ENCODE data around the gene LAMP5. TPM values are rescaled to one million over a fixed set of nuclear protein-coding genes. Genes with fewer than 3 reads are reported as not detected.

Gene LAMP5
- polyA plus RNA-seq, 1 donor (not counting 4 experiments of a cell fraction or from before 2014, with no cell fraction given), result not detected

- H3K27me3 ChIP-seq (ENCODE audit: control insufficient read depth, extremely low read depth, insufficient read depth, low read length), result no peaks in the 10 kb centered on the region
Measured at GRCh38 chr20:9495701-9496100, 18.7 kb upstream of the LAMP5 start.

GRCh38 chr20:9496155-9496554 lies 18.2 kb upstream of the LAMP5 start:
- dilution Hi-C loops (cut with MboI; ENCODE audit: extremely low pct_ligation_motif_present, low sequenced_read_pairs), result no loop called here
- no peak overlapping the region for H3K4me3 ChIP-seq (ENCODE audit: control insufficient read depth in 2 of 3, extremely low read depth in 1 of 3, insufficient read depth in 2 of 3, low read depth in 1 of 3, low read length in 3 of 3)
- no peaks in the 10 kb centered on the region for H3K9me3 ChIP-seq (ENCODE audit: control insufficient read depth, low read depth, low read length)
- H3K4me1 ChIP-seq (ENCODE audit: control insufficient read depth, extremely low read depth, insufficient read depth, low read length), result no peaks in the 10 kb centered on the region
- no peaks in the 10 kb centered on the region for H3K27me3 ChIP-seq (ENCODE audit: control insufficient read depth, extremely low read depth, insufficient read depth, low read length)
- no peak overlapping the region for H3K9ac ChIP-seq (ENCODE audit: control insufficient read depth, extremely low read depth, insufficient read depth, low read length)
- H3K36me3 ChIP-seq (ENCODE audit: control insufficient read depth in 2 of 2, extremely low read depth in 1 of 2, insufficient read depth in 2 of 2, low read length in 2 of 2), result no peaks in the 10 kb centered on the region
- no peak overlapping the region for H3K4me2 ChIP-seq (ENCODE audit: control insufficient read depth, extremely low read depth, insufficient read depth, low read depth, low read length)
- no peak overlapping the region for H3K27ac ChIP-seq (ENCODE audit: control insufficient read depth, insufficient read depth, low read length)
- H3K9me1 ChIP-seq (ENCODE audit: control insufficient read depth, extremely low read depth, insufficient read depth, low read length), result no peaks in the 10 kb centered on the region
- no peak for FAIRE-seq
- H2AFZ ChIP-seq (ENCODE audit: control insufficient read depth, low read length), result no peak overlapping the region
- TF ChIP-seq CTCF (optimal IDR thresholded peaks at IDR 0.05 in 1 of 3, IDR thresholded peaks at IDR 0.05 in 1 of 3, conservative IDR thresholded peaks at IDR 0.05 in 1 of 3; ENCODE audit: extremely low read depth in 1 of 3, insufficient read depth in 2 of 3, low read length in 3 of 3) (no peak), EZH2 (IDR thresholded peaks at IDR 0.05; ENCODE audit: low read length) (no peak)
- H4K20me1 ChIP-seq (ENCODE audit: control insufficient read depth, extremely low read depth, insufficient read depth, low read length), result no peaks in the 10 kb centered on the region
- DNase-seq (ENCODE audit: low read depth, low spot score), result no peak
- no peaks in the 10 kb centered on the region for H3K79me2 ChIP-seq (ENCODE audit: control insufficient read depth, insufficient read depth, low read length)

More at GRCh38 chr20:9495701-9496100, 18.7 kb upstream of the LAMP5 start:
- H3K9me1 ChIP-seq (ENCODE audit: control insufficient read depth, extremely low read depth, insufficient read depth, low read length), result no peaks in the 10 kb centered on the region
- DNase-seq (ENCODE audit: low read depth, low spot score) (no peak), FAIRE-seq (no peak)
- no peak for TF ChIP-seq CTCF (optimal IDR thresholded peaks at IDR 0.05 in 1 of 3, IDR thresholded peaks at IDR 0.05 in 1 of 3, conservative IDR thresholded peaks at IDR 0.05 in 1 of 3; ENCODE audit: extremely low read depth in 1 of 3, insufficient read depth in 2 of 3, low read length in 3 of 3)
- TF ChIP-seq EZH2 (IDR thresholded peaks at IDR 0.05; ENCODE audit: low read length), result no peak
- H3K4me2 ChIP-seq (ENCODE audit: control insufficient read depth, extremely low read depth, insufficient read depth, low read depth, low read length), result no peak overlapping the region
- no peak overlapping the region for H2AFZ ChIP-seq (ENCODE audit: control insufficient read depth, low read length)
- H3K9me3 ChIP-seq (ENCODE audit: control insufficient read depth, low read depth, low read length), result no peaks in the 10 kb centered on the region
- H3K79me2 ChIP-seq (ENCODE audit: control insufficient read depth, insufficient read depth, low read length), result no peaks in the 10 kb centered on the region
- H3K4me3 ChIP-seq (ENCODE audit: control insufficient read depth in 2 of 3, extremely low read depth in 1 of 3, insufficient read depth in 2 of 3, low read depth in 1 of 3, low read length in 3 of 3), result no peak overlapping the region
- no peaks in the 10 kb centered on the region for H3K4me1 ChIP-seq (ENCODE audit: control insufficient read depth, extremely low read depth, insufficient read depth, low read length)
- H4K20me1 ChIP-seq (ENCODE audit: control insufficient read depth, extremely low read depth, insufficient read depth, low read length), result no peaks in the 10 kb centered on the region
- H3K36me3 ChIP-seq (ENCODE audit: control insufficient read depth in 2 of 2, extremely low read depth in 1 of 2, insufficient read depth in 2 of 2, low read length in 2 of 2), result no peaks in the 10 kb centered on the region
- dilution Hi-C loops (cut with MboI; ENCODE audit: extremely low pct_ligation_motif_present, low sequenced_read_pairs), result no loop called here
- no peak overlapping the region for H3K27ac ChIP-seq (ENCODE audit: control insufficient read depth, insufficient read depth, low read length)
- H3K9ac ChIP-seq (ENCODE audit: control insufficient read depth, extremely low read depth, insufficient read depth, low read length), result no peak overlapping the region
